ENCODE data around the gene CYFIP2. TPM values are rescaled to one million over a fixed set of nuclear protein-coding genes. Genes with fewer than 3 reads are reported as not detected.

Gene CYFIP2
- total RNA-seq, 1 experiment from 2014 or later, result 14.3 TPM

DNA sequence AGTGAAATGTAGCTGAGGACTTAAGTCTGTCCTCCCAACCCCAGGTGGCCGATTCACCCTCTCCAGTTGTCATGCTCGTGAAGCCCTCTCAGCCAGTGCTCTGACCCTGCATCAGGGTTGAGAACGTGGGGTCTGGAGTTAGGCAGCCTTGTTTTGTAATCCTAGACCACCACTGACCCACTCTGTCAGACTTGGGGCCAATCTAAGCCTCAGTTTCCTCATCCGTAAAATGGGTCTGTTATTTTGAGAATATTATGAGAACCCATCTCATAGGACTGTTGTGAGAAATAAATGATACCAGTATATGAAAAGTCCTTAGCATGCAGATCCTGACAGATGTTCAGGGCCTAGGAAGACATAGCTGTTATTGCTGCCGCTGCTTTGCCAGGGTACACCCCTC, 37.1 kb downstream of the CYFIP2 start:
- TF ChIP-seq, protein P1, sequence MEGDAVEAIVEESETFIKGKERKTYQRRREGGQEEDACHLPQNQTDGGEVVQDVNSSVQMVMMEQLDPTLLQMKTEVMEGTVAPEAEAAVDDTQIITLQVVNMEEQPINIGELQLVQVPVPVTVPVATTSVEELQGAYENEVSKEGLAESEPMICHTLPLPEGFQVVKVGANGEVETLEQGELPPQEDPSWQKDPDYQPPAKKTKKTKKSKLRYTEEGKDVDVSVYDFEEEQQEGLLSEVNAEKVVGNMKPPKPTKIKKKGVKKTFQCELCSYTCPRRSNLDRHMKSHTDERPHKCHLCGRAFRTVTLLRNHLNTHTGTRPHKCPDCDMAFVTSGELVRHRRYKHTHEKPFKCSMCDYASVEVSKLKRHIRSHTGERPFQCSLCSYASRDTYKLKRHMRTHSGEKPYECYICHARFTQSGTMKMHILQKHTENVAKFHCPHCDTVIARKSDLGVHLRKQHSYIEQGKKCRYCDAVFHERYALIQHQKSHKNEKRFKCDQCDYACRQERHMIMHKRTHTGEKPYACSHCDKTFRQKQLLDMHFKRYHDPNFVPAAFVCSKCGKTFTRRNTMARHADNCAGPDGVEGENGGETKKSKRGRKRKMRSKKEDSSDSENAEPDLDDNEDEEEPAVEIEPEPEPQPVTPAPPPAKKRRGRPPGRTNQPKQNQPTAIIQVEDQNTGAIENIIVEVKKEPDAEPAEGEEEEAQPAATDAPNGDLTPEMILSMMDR (IDR thresholded peaks at IDR 0.05; ENCODE audit: insufficient read depth in 1 of 2, low read depth in 1 of 2, low read length in 1 of 2, severe bottlenecking in 1 of 2, unreplicated experiment in 1 of 2), result no peak
- Mint-ChIP-seq H3K4me1 (ENCODE audit: low read depth, unreplicated experiment) (no peaks in the 10 kb centered on the region), H3K9me3 (ENCODE audit: unreplicated experiment) (no peaks in the 10 kb centered on the region), H3K4me3 (ENCODE audit: unreplicated experiment) (no peak overlapping the region), H3K27me3 (ENCODE audit: insufficient read depth, unreplicated experiment) (no peaks in the 10 kb centered on the region), H3K27ac (ENCODE audit: unreplicated experiment) (no peak overlapping the region), H3K36me3 (ENCODE audit: insufficient read depth, unreplicated experiment) (no peaks in the 10 kb centered on the region)
- no peaks in the 10 kb centered on the region for H3K4me1 ChIP-seq
- intact Hi-C loops (cut with micrococcal nuclease; ENCODE audit: unreplicated experiment), result no loop called here
- H3K9me3 ChIP-seq, result no peaks in the 10 kb centered on the region
- H3K27me3 ChIP-seq (replicated peaks; ENCODE audit: control insufficient read depth, insufficient read depth, low read length), result no peaks in the 10 kb centered on the region
- DNase-seq, result no peak
- POLR2A ChIA-PET, result no interaction called here
- no peaks in the 10 kb centered on the region; the same call in 1 of the 2 replicates for H3K36me3 ChIP-seq (ENCODE audit: control insufficient read depth, insufficient read depth, low read length)
- CTCF ChIA-PET, result no interaction called here
- H3K4me3 ChIP-seq (ENCODE audit: low read depth, low read length), result no peak overlapping the region
- BruUV-seq (replicated peaks), result no TSS peak

DNA sequence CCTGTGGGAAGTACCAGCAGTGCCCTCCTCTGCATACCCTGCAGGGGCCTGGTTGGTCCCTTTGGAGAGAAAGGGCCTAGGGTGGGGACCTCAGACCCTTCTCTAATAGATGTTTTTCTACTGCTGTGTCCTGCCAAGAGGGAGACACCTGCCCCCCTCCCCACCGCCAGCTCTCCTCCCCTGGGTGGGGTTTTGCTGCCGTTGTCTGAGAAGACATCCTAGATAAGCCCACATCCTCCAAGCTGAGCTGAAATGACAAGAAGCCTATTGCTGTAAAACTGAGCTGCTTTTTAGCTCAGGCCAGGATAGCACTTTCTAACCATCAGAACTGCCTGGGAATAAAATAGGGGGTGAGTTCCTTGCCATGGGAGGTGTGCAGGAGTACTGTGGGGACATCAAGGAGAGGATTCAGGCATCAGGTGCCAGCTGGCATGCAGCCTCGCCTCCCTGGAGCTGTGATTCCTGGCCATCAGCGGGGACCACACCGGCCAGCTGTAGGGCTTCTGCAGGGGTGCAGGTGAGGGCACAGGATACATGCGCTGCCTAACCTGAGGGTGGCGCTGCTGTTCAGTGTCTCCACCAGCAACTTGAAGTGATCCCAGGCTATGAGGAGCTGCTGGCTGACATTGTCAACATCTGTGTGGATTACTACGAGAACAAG, 37.9 kb downstream of the CYFIP2 start:
- no peaks in the 10 kb centered on the region for H3K27me3 ChIP-seq (replicated peaks; ENCODE audit: control insufficient read depth, insufficient read depth, low read length)
- H3K27me3 Mint-ChIP-seq (ENCODE audit: insufficient read depth, unreplicated experiment), result no peaks in the 10 kb centered on the region
- DNase-seq, result peak in 1 of 2 experiments; percentile 26
- no peaks in the 10 kb centered on the region for H3K9me3 ChIP-seq
- ChIA-PET POLR2A (no interaction called here), CTCF (interaction anchor here (0.5 to 1.8 kb wide), 4 partner anchors 9 to 1505 kb away, joined by 3 to 5 read pairs (median 4); no protein-coding TSS in a partner anchor)
- no peaks in the 10 kb centered on the region for H3K4me1 Mint-ChIP-seq (ENCODE audit: low read depth, unreplicated experiment)
- H3K9me3 Mint-ChIP-seq (ENCODE audit: unreplicated experiment), result no peaks in the 10 kb centered on the region
- no peak overlapping the region for H3K27ac Mint-ChIP-seq (ENCODE audit: unreplicated experiment)
- no peaks in the 10 kb centered on the region for H3K4me1 ChIP-seq
- H3K36me3 ChIP-seq (ENCODE audit: control insufficient read depth, insufficient read depth, low read length), result no peaks in the 10 kb centered on the region; the same call in 1 of the 2 replicates
- H3K4me3 Mint-ChIP-seq (ENCODE audit: unreplicated experiment), result no peak overlapping the region
- H3K4me3 ChIP-seq (ENCODE audit: low read depth, low read length), result no peak overlapping the region
- intact Hi-C loops (cut with micrococcal nuclease; ENCODE audit: unreplicated experiment), result no loop called here
- TF ChIP-seq, protein P1 (IDR thresholded peaks at IDR 0.05; ENCODE audit: insufficient read depth in 1 of 2, low read depth in 1 of 2, low read length in 1 of 2, severe bottlenecking in 1 of 2, unreplicated experiment in 1 of 2), result peak in 1 of 2 experiments; percentile 35
- no TSS peak for BruUV-seq (replicated peaks)
- no peaks in the 10 kb centered on the region for H3K36me3 Mint-ChIP-seq (ENCODE audit: insufficient read depth, unreplicated experiment)

DNA sequence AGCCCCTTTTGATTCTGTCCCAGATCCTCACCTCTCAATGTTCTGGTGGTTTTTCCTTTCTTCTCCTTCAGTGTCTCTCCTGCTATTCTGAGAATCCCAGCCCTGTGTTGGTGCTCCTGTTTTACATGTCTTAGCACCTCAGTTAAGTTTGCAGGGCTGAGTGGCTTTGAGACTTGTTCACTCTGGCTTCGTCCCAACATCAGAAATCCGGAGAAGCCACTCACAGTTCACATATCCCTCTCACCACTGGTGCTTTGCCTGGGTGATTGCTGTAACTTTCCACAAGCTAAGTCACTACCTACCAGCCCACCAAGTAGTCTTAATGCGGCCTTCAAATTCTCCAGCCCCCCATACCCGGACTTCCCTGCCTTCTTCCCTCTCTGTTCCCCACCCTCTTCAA, 40.2 kb downstream of the CYFIP2 start:
- no peaks in the 10 kb centered on the region for H3K9me3 Mint-ChIP-seq (ENCODE audit: unreplicated experiment)
- H3K4me3 ChIP-seq (ENCODE audit: low read depth, low read length), result no peak overlapping the region
- H3K4me1 Mint-ChIP-seq (ENCODE audit: low read depth, unreplicated experiment), result no peaks in the 10 kb centered on the region
- DNase-seq, result no peak
- intact Hi-C loops (cut with micrococcal nuclease; ENCODE audit: unreplicated experiment), result no loop called here
- no peaks in the 10 kb centered on the region for H3K4me1 ChIP-seq
- H3K27me3 ChIP-seq (replicated peaks; ENCODE audit: control insufficient read depth, insufficient read depth, low read length), result no peaks in the 10 kb centered on the region
- no peaks in the 10 kb centered on the region for H3K9me3 ChIP-seq
- no TSS peak for BruUV-seq (replicated peaks)
- ChIA-PET CTCF (no interaction called here), POLR2A (no interaction called here)
- H3K36me3 ChIP-seq (ENCODE audit: control insufficient read depth, insufficient read depth, low read length), result no peaks in the 10 kb centered on the region
- no peaks in the 10 kb centered on the region for H3K36me3 Mint-ChIP-seq (ENCODE audit: insufficient read depth, unreplicated experiment)
- no peak overlapping the region for H3K4me3 Mint-ChIP-seq (ENCODE audit: unreplicated experiment)
- no peak overlapping the region for H3K27ac Mint-ChIP-seq (ENCODE audit: unreplicated experiment)
- no peaks in the 10 kb centered on the region for H3K27me3 Mint-ChIP-seq (ENCODE audit: insufficient read depth, unreplicated experiment)
- TF ChIP-seq, protein P1 (IDR thresholded peaks at IDR 0.05; ENCODE audit: insufficient read depth in 1 of 2, low read depth in 1 of 2, low read length in 1 of 2, severe bottlenecking in 1 of 2, unreplicated experiment in 1 of 2), result no peak

Data from Caco-2 (cell line).